HG03095 (cell line): Measurements from ENCODE around the gene LRRC52.

Experiments
- ATAC-seq: cut with Tn5 transposase; IDR thresholded peaks from one replicate; pipeline ENCODE4 v1.9.1; 2021; ENCODE audit warnings: moderate library complexity; ENCODE audit not compliant: unreplicated experiment

Gene LRRC52, protein sequence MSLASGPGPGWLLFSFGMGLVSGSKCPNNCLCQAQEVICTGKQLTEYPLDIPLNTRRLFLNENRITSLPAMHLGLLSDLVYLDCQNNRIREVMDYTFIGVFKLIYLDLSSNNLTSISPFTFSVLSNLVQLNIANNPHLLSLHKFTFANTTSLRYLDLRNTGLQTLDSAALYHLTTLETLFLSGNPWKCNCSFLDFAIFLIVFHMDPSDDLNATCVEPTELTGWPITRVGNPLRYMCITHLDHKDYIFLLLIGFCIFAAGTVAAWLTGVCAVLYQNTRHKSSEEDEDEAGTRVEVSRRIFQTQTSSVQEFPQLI

DNA sequence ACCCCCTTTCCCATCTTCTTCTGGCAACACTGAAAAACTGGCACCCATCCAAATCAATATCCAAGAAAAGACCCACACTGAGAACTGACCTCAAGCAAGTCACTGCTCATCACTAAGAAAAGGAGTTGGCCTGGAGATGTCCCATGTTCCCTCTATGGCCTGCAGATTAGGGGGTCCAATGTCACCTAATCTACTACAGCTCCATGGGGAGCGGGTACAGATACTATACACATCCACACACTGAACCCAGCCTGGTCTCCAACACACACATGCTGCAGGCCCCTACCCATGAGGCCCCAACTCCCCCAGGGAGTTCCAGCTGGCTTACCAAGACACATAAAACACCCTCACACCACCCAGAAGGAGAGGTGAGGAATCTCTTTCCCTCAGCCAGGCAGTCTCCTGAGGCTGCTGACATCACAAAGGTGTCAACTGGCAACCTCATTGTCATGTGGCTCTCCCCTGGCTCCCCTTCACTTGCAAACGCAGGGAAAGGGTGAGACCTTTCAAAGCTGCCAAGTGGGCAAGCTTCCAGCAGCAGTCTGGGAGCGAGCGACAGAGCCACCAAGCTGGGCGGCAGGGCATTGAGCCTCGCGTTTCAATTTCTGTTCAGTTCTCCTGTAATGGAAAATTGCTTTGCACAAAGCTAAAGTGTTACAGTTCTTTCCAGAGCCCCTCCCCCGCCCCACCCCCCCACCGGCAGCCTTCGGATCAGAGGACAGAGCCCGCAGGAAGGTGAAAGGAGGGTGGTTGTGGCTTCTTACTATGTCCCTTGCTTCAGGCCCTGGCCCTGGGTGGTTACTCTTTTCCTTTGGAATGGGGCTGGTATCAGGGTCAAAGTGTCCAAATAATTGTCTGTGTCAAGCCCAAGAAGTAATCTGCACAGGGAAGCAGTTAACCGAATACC, at the start of gene LRRC52:
Gene LRRC52, plus strand, starts transcription at position 469 of the 907 bp plus-strand sequence. Its CDS starts 297 bp downstream, at position 766.
- ATAC-seq: no peak

DNA sequence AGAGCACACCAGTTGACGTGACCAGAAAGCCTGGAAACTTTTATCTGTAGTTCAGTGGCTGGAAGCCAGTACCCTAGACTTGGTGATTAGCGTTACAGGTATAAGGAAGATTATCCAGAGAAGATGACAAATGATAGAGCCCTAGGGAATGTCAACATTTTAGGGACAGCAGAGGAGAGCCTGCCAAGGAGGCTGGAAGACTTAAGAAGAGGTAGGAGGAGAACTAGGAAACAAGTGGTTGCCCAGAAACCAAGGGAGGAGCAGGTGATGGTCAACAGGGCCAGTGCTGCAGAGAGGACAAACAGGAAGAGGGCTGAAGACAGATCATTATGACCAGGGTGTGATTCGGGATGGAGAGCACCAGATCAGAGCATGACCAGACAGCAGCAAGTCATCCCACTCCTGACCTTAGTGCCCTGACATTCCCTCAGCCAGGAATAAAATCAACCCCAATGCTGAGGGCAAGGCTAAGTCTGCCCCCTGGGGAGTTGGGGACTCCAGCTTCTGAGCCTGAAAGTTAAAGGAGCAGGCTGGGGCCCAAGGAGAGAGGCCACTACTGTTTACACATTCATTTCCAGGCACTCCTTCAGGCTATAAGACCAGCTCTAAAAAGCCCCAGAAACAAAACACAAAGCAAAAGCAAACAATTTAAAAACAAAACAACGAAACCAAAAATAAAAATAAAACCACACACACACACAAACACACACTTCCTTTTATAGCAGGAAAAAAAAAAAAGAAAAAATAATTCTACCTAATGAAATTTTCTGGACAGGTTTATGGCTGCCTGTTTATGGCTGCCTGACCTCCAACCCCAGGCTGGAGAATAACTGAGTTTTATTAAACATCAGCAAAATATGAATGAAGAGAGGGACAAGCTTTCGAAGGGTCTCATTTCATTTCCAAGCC, 48.6 kb upstream of the LRRC52 start:
- ATAC-seq: no peak

DNA sequence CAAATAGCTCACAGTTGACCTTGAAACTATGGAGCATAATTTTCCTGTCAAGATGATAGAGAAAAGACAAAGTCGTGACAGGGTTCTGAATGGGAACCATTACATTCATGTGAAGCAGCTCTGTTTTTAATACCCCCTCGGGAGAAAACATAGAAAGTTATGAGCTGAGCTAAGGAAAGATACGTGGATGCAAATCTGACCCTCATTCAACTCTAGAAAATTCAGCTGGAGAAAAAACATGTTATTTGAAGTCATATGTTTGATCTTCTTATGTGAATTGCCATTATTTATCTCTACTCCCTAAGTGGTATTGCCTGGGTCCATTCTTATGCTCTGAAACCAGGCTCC, 48.0 kb upstream of the LRRC52 start:
- ATAC-seq: no peak

DNA sequence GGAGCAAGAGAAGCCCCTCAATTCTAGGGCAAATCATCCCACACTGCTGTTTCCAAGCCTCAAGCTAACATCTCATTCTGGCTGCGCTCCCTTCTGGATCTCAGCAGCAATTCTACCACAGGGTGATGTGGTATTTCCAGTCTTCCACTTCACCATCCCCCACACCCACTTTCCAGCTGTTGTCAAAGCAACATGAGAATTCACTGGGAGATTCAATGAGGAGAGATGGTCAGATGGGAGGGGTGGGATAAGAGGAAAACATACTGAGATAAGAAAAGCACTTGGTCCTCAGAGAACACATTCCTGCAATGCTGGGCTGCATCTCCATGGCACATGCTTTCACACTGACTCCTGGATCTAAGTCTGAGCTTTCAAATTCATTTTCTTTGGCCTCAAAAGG, 47.3 kb upstream of the LRRC52 start:
- no peak for ATAC-seq

DNA sequence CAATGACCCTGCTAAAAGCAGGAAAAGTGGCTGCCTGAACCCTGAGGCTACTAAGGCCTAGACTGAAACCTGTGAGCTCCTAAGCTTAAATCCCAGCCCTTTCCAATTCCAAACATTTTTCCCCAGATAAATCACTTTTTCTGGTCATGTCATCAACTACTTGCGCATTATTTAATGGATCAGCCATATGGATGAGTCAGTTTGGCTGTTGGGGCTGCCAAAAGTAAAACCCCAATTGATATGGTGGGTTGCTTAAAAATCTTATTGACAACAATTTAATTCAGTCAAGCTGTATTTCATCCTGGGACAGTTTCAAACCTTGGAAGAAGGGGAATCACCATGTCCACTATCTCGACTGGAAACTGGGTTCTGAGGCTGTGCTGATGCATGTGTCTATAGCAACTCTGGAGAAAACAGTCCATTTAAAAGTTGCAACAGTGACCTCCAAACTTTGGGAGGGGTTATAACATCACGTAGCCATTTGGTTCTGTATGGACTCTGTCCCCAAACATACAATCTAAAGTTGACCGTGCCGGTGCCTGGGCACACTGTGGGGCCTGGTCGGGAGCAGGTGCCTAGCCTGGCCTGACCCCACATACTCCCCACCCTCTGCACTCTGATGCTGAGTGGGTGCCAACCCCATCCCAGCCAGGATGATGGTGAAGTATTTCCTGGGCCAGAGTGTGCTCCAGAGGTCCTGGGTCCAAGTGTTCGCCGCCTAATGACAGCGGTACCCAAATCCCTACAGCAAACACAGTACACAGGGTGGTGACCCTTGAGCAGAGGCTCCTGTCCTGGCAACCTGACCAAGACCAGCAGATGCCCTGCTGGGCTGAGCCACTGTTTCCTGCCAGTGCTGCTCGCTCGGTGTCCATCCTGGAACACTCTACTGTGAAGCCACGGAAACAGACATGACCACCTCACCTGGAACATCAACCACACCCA, 46.5 kb upstream of the LRRC52 start:
- ATAC-seq: no peak

DNA sequence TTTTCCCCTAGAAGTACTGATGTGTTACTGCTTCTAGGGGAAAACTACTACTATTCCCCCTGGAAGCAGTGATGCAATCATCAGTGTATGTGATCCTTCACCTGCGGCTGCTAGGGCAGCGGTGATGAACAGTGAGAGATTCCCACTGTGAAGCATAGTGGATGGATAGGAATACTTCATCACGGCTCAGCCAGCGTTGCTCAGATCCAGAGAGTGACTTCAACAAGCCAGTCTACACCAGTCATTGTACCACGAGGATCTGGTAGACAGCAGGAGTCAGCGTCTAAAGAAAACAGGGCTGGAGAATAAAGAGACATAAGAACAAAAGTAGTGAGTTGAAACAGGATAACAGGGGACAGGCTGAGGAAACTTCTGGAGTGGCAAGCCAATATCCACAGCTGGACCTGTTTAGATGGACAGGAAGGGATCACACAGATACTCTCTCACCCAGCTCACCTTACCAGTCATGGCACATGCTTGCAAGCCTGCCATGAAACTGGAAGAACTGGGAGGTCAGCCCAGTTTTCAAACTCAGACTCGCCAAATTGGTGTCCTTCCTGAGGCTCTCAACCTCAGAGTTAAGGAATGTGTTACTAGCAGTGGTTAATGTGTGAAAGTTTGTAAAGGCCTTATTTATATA, 42.4 kb upstream of the LRRC52 start:
- ATAC-seq: no peak

DNA sequence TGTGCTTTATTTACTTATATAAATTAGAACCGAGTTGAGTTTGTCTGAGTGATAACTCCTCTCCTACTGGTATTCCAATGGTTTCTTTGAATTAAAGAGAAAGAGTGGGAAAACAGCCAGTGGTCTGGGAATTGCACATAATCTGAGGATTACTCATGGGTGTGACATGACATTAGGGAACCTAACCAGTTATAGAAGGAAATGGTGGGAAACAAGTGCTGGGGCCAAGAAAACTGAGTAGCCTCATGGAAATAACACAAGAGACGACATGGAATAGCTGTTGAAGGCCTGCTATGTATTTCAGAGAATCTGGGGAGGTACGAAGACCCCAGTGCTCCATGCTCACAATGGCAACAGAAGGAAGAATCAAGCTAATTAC, 41.8 kb upstream of the LRRC52 start:
- ATAC-seq: no peak

DNA sequence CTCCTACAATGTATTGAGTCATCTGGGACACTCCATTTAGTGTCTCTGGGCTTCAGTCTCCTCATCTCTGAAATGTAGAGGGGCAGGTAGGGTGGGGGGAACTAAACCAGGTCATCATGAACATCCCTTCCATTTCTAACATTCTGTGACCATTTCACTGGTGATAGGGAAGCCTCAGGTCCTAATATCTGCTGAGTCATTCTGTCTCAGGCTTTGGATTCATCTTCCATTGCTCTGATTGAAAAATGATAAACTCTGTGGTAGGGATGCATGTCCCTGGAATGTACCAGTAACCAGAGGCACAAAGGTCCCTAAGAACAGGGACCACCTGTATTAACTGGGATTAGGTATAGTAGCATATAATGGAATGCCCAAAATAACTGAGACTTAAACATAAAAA, 36.2 kb upstream of the LRRC52 start:
- no peak for ATAC-seq

DNA sequence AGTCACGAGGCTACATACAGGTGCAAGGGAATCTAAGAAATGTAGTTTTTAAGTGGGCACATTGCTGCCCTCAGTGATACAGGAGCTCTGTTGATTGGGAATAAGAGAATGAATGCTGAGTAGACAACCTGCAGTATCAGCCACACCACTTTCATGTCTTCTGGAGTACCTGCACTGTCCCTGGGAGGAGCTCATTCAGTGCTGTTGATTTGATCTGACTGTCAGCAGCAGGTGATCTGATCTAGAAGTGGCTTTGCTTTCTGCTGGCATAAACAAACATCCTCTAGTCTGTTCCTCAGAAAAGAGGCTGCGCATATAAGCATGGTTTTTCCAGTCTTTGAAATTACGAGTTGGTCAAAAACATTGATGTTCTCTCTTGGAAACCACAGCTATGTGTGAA, 35.5 kb upstream of the LRRC52 start:
- no peak for ATAC-seq

DNA sequence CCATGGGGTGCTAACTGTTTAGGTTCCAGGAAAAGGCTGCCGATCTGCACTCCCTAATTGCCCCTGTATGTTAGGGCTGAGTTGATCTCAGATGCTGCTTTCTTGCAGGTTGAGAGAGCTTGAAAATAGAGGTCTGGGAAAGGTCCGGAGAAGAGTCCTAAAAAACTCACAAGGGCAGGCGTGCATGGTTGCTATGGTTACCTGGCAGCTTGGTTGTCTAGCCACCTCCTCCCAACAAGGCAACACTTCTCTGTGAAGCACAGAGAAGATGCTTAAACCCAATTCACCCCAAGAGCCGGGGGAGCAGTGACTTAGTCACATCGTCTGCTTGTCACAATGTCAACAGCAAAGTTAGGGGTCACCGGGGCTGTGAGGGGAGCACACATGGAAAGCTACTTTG, 31.0 kb upstream of the LRRC52 start:
- ATAC-seq: no peak

DNA sequence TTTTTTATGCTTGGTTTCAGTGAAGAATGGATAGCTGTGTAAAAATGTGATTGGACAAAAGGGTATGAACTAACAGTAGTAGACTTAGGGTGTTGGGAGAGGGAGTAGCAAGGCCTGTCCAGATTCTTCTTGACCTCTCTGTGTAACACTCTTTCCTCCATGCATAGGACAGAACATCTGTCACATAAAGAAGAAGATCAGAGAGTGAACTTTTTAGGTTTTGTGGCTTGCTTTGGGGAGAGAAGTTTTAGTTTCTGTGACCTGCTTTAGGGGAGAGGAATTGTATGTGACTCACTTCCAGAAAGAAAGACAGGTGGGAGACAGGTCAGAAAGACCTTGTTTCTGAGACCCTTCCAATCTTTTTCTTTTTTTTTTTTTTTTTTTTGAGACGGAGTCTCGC, 27.3 kb upstream of the LRRC52 start:
- ATAC-seq: no peak

DNA sequence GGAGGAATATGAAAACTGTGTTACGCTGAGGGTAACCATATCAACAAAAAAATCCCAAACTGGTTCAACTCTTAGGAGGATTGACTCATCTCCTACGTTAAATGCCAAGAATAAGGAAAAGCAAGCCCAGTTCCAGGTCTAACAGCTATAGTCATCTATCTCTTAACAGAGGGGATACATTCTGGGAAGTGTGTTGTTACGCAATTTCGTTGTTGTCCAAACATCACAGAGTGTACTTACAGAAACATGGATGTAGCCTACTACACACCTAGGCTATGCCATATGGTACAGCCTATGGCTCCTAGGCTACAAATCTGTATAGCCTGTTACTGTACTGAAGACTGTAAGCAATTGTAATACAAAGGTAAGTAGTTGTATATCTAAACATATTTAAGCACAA, 23.2 kb upstream of the LRRC52 start:
- no peak for ATAC-seq

DNA sequence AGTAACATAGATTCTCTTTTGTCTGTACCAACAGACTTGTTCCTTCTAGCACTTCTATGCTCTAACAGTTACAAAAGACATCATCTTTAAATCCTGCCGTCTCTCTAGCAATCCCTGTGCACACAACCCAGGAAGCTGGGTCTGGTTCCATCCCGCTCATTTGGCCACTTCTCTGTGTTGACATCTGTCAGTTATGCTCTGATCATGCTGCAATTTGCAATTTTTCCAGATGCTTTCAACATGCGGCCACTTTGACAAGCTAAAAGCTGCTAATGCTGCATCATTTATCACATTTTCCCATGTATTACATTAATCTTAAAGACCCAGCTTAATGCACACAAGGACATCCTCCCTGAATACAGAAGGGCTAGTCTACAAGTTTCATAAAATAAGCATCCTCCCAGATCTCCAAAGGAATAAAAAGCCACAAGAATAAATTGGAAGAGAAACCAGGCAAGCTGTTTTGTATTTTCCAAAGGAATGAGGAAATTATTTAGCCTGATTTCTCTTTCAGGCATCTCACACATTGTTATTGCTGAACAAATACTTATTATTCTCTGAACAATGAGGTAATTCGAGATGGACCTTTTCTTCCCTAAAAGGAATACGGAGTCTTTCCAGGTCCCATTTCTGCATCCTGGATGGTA, 19.0 kb upstream of the LRRC52 start:
- ATAC-seq: no peak

DNA sequence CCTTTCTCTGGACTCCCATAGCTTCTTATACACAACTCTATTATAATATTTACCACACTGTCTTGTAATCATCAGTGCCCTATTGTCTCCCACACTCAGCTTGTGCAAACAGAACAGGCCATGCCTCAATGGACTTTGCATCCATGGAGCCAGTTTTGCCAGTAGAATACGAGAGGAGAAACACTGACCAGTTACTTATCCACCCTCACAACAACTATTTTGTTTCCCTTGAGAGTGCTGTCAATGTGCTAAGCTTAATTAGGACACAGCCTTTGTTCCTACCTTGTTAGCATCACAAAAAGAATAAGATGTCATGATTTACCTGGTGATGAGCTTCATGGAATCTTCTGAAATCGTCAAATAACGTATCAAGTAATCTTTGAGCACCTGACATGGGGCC, 18.1 kb upstream of the LRRC52 start:
- no peak for ATAC-seq

DNA sequence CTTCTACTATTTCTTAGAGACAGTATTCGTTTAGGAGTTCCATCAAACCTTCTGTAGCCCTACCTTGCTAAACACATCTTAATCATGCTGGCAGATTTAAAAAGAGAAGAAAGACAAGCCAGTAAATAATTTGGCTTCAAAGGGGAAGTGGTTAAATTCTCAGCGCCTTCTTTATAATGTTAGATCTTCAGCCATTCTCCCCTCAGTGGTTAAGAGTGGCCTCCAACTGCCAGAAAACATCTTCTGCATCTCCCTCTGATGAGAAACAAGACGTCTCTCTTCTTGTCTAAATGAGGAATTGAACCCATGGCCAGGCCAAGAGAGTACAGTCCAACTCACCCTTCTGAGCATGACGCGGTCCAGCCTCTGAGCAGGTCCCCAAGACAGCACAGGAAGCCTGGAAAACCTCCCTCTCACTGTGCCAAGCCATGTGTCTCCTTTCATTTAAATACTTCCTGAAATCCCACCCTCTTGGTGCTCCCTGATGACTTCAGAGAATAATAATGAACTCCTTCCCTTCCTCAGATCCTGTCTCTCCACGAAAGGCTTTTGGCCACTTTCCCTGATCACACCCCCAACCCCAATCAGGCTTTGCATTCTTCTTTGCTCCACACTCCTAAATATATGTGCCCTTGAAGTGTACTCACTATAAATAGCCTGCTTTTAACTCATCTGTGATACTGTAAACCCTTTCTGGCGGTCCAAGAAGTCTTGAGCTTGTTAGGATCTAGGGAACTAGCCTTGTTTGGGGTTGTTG, 16.4 kb upstream of the LRRC52 start:
- ATAC-seq: no peak

DNA sequence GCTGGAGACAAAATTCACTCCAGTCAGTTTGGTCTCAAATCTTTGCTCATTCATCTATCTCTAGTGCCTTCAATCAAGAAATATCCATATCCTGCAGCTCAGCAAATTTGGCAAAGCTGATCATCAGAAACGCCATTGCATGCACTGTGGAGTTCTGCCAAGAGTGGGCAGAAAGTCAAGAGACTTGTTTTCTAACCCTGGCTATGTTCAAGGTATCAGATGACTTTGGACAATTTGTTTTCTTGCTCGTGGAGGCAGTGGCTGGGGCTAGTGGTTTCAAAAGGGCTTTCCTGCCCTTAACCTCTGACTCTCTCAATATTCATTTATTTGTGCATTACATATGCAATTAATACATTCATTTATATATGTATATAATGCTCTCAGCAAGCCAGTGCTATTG, 12.8 kb upstream of the LRRC52 start:
- ATAC-seq: no peak

DNA sequence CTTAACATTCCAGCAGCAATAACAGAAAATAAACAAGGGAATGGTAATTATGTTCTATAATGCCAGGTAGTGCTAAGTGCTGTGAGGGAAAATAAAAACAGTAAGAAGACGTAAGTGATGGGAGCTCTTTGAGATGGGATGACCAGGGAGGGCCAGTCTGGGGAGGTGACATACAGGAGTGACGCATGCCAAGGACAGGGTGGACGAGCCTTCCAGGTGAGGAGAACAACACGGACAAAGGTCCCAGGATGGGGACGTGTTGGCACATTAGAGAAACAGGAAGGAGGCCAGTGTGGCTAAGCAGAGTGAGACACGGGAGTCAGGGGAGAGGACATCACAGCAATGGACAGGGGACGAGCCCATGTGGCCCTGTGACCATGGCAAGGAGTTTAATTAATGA, 11.7 kb upstream of the LRRC52 start:
- no peak for ATAC-seq

DNA sequence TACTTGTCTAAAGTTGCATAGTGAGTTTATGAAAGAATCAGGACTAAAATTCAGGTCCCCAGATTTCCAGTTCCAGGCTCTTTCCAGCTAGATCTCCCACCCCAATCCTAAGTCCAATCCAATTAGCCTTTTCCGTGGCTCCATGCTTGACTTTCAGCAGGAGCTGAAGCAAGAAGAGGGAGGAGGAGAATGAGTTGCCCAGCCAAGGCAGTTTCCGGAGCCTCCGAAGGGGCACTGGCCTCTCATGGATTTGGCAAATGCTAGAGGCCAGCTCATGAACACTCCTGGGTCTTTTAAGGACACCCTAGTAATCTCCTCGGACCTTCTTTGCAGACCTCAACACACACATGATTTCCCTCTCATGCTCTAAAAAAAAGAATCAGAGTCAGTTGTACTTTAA, 10.5 kb upstream of the LRRC52 start:
- ATAC-seq: no peak

DNA sequence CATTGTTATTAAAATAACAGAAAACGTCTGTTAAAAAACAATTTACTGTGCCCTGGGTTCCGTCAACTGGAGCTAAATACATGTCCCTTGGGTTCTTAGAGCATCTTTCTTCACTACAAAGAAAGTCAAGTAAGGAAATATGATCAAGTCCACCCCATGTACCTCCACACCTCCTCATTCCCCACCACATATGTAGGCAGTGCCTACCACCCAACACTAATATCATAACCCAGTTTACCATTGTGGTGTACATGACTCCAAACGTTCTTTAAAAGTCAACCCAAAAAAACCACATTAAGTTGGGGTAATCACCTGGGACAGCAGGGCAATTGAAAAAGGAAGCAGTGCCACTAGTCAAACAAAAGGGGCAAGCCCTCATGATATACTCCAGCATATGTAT, 7.8 kb upstream of the LRRC52 start:
- no peak for ATAC-seq
